Panc1 (cell line): ENCODE results near the gene MMP3.

Experiments used
- CTCF ChIP-seq: fragments of 450-650 bp; IDR thresholded peaks from 2 replicates; pipeline ENCODE4 v1.5.1; 2017; ENCODE audit warnings: mild to moderate bottlenecking
- POLR2AphosphoS5 ChIP-seq: IDR thresholded peaks from 2 replicates; pipeline ENCODE4 v1.6.1; 2012; ENCODE audit warnings: mild to moderate bottlenecking, low read depth, low read length, moderate library complexity
- TF ChIP-seq, protein P1 (sequence below), 2 experiments: IDR thresholded peaks; 2 replicates each; pipeline ENCODE4 v1.6.1; 2011 to 2012; ENCODE audit warnings: low read depth in 2 of 2, control low read depth in 1 of 2, low read length in 1 of 2, mild to moderate bottlenecking in 1 of 2, moderate library complexity in 1 of 2; ENCODE audit not compliant: insufficient read depth in 1 of 2

DNA sequence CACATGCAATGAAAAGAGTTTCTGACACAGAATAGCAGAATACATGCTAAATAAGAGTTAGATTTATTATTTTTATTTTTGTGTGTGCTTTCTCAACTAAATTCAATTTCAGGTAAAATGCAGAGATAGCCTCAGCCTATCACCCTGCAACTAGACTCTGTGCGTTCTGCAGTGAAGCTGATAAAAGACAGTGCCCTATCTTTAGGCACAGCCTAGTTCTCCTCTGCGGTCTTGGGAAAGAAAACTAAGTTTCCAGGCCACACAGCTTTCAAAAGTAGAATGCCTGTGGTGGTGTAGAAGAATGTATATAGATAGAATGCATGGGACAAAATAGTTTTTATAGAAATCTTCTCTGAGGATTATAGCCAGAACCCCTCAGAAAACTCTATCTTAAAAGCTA, 33.4 kb downstream of the MMP3 start:
- TF ChIP-seq, protein P1, sequence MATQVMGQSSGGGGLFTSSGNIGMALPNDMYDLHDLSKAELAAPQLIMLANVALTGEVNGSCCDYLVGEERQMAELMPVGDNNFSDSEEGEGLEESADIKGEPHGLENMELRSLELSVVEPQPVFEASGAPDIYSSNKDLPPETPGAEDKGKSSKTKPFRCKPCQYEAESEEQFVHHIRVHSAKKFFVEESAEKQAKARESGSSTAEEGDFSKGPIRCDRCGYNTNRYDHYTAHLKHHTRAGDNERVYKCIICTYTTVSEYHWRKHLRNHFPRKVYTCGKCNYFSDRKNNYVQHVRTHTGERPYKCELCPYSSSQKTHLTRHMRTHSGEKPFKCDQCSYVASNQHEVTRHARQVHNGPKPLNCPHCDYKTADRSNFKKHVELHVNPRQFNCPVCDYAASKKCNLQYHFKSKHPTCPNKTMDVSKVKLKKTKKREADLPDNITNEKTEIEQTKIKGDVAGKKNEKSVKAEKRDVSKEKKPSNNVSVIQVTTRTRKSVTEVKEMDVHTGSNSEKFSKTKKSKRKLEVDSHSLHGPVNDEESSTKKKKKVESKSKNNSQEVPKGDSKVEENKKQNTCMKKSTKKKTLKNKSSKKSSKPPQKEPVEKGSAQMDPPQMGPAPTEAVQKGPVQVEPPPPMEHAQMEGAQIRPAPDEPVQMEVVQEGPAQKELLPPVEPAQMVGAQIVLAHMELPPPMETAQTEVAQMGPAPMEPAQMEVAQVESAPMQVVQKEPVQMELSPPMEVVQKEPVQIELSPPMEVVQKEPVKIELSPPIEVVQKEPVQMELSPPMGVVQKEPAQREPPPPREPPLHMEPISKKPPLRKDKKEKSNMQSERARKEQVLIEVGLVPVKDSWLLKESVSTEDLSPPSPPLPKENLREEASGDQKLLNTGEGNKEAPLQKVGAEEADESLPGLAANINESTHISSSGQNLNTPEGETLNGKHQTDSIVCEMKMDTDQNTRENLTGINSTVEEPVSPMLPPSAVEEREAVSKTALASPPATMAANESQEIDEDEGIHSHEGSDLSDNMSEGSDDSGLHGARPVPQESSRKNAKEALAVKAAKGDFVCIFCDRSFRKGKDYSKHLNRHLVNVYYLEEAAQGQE (IDR thresholded peaks at IDR 0.05; ENCODE audit: insufficient read depth in 1 of 2, low read depth in 2 of 2, low read length in 1 of 2) = no peak
- TF ChIP-seq CTCF (no peak), POLR2AphosphoS5 (no peak)
